HepG2 (cell line): ENCODE results near the gene TMEM240. TPM values are rescaled to one million over a fixed set of nuclear protein-coding genes. Genes with fewer than 3 reads are reported as not detected.
A peak's percentile ranks its signal among the peaks of the same experiment; 100 is the strongest.

ENCODE experiments used
- ATF1 ChIP-seq: IDR thresholded peaks from 2 replicates; pipeline ENCODE4 v1.6.1; 2016; ENCODE audit warnings: mild to moderate bottlenecking, control low read depth
- BCL6 ChIP-seq: IDR thresholded peaks from 2 replicates; pipeline ENCODE4 v1.6.1; 2016; ENCODE audit warnings: missing genetic modification reagents, missing compliant biosample characterization
- CBX1 ChIP-seq: IDR thresholded peaks from one replicate; pipeline ENCODE4 v1.6.1; 2016; ENCODE audit warnings: antibody characterized with exemption, low read depth
- CHD4 ChIP-seq: fragments of 200-600 bp; sonication (generic); IDR thresholded peaks from 2 replicates; pipeline ENCODE4 v1.7.0; 2017; ENCODE audit warnings: mild to moderate bottlenecking, low read length, borderline replicate concordance
- GPN1 ChIP-seq: sonication (generic); formaldehyde crosslinking; IDR thresholded peaks from 2 replicates; pipeline ENCODE4 v1.5.1; 2020; ENCODE audit warnings: missing genetic modification reagents, borderline replicate concordance
- IRX3 ChIP-seq: sonication (generic); formaldehyde crosslinking; IDR thresholded peaks from 2 replicates; pipeline ENCODE4 v1.8.1; 2023; ENCODE audit warnings: mild to moderate bottlenecking, low read depth, missing genetic modification reagents, borderline replicate concordance
- ISL2 ChIP-seq: sonication (generic); formaldehyde crosslinking; IDR thresholded peaks from 2 replicates; pipeline ENCODE4 v1.5.0; 2020; ENCODE audit warnings: missing genetic modification reagents
- MAZ ChIP-seq, 2 experiments: sonication (generic) in 1 of 2; formaldehyde crosslinking in 1 of 2; IDR thresholded peaks; 2 replicates each; pipeline versions ENCODE4 v1.5.0 to v1.6.1; 2012 to 2020; ENCODE audit warnings: low read depth in 2 of 2, mild to moderate bottlenecking in 2 of 2, borderline replicate concordance in 1 of 2, improper control_type of control experiment in 1 of 2, low read length in 1 of 2, missing genetic modification reagents in 1 of 2, moderate library complexity in 1 of 2
- MBD4 ChIP-seq: IDR thresholded peaks from 2 replicates; pipeline ENCODE4 v1.6.1; 2012; ENCODE audit warnings: low read length, inconsistent platforms, borderline replicate concordance
- PAX8 ChIP-seq: sonication (generic); formaldehyde crosslinking; IDR thresholded peaks from 2 replicates; pipeline ENCODE4 v1.8.0; 2022; ENCODE audit warnings: mild to moderate bottlenecking, missing genetic modification reagents, borderline replicate concordance
- POLR2G ChIP-seq: fragments of 200-400 bp; formaldehyde crosslinking; IDR thresholded peaks from 2 replicates; pipeline ENCODE4 v1.6.1; 2018; ENCODE audit warnings: mild to moderate bottlenecking, low read depth, low read length, moderate library complexity
- YEATS2 ChIP-seq: sonication (generic); formaldehyde crosslinking; IDR thresholded peaks from 2 replicates; pipeline ENCODE4 v1.4.0; 2020; ENCODE audit warnings: missing genetic modification reagents, borderline replicate concordance
- ZMYM4 ChIP-seq: sonication (generic); formaldehyde crosslinking; IDR thresholded peaks from 2 replicates; pipeline ENCODE4 v1.8.1; 2023; ENCODE audit warnings: mild to moderate bottlenecking, missing genetic modification reagents
- ZNF234 ChIP-seq: sonication (generic); formaldehyde crosslinking; conservative IDR thresholded peaks from 2 replicates; pipeline ENCODE4 v1.5.1; 2020; ENCODE audit warnings: mild to moderate bottlenecking, missing genetic modification reagents
- ZNF33B ChIP-seq: sonication (generic); formaldehyde crosslinking; IDR thresholded peaks from 2 replicates; pipeline ENCODE4 v1.5.1; 2020; ENCODE audit warnings: mild to moderate bottlenecking, missing genetic modification reagents
- ZNF552 ChIP-seq: sonication (generic); formaldehyde crosslinking; IDR thresholded peaks from 2 replicates; pipeline ENCODE4 v1.9.0; 2022; ENCODE audit warnings: missing genetic modification reagents, mild to moderate bottlenecking, borderline replicate concordance
- ZNF660 ChIP-seq: sonication (generic); formaldehyde crosslinking; IDR thresholded peaks from 2 replicates; pipeline ENCODE4 v1.5.1; 2020; ENCODE audit warnings: mild to moderate bottlenecking, low read depth, missing genetic modification reagents, borderline replicate concordance
- ZNF781 ChIP-seq: sonication (generic); formaldehyde crosslinking; IDR thresholded peaks from 2 replicates; pipeline ENCODE4 v1.5.1; 2020; ENCODE audit warnings: borderline replicate concordance, mild to moderate bottlenecking, missing genetic modification reagents; ENCODE audit errors: not compliant biosample characterization
- ZNF792 ChIP-seq: IDR thresholded peaks from 2 replicates; pipeline ENCODE4 v1.6.1; 2016
- ZSCAN31 ChIP-seq: sonication (generic); formaldehyde crosslinking; IDR thresholded peaks from 2 replicates; pipeline ENCODE4 v1.5.0; 2020; ENCODE audit warnings: low read depth, mild to moderate bottlenecking, missing genetic modification reagents
- polyA plus RNA-seq, 8 experiments: library from polyadenylated mRNA; depleted of rRNA in 3 of 8; stranded (reverse) in 7 of 8; unstranded in 1 of 8; fragments of >200 nt; fragmentation: Illumina TruSeq in 4 of 8; extraction: Trizol in 4 of 8; gene quantifications; 2 replicates each; pipeline versions ENCODE4 v1.2.1 to v1.2.3, GENCODE V29; 2011 to 2016; ENCODE audit warnings: low read depth in 4 of 8, missing spikeins in 1 of 8, mixed read lengths in 1 of 8; ENCODE audit not compliant: insufficient read depth in 1 of 8
- total RNA-seq, 5 experiments: library from RNA; depleted of rRNA; stranded (reverse); fragments of >200 nt; fragmentation: Illumina TruSeq; extraction: Trizol; gene quantifications; 2 replicates each; pipeline ENCODE4 v1.2.3, GENCODE V29; 2016; ENCODE audit warnings: low read depth in 1 of 5
- TF ChIP-seq, protein P1 (sequence below): sonication (generic); formaldehyde crosslinking; conservative IDR thresholded peaks from 2 replicates; pipeline ENCODE4 v1.4.0; 2020; ENCODE audit warnings: mild to moderate bottlenecking, missing genetic modification reagents, moderate library complexity
- TF ChIP-seq, protein P2 (sequence below): sonication (generic); formaldehyde crosslinking; IDR thresholded peaks from 2 replicates; pipeline ENCODE4 v1.4.0; 2020; ENCODE audit warnings: missing genetic modification reagents
- TF ChIP-seq, protein P3 (sequence below): IDR thresholded peaks from 2 replicates; pipeline ENCODE4 v1.6.1; 2016; ENCODE audit warnings: missing genetic modification reagents, missing compliant biosample characterization

Gene TMEM240
- total and polyA plus RNA-seq, 2 of the 13 experiments (the other 11 are each of a cell fraction or from before 2014, with no cell fraction given) = 0.17 TPM; not detected in 1

DNA sequence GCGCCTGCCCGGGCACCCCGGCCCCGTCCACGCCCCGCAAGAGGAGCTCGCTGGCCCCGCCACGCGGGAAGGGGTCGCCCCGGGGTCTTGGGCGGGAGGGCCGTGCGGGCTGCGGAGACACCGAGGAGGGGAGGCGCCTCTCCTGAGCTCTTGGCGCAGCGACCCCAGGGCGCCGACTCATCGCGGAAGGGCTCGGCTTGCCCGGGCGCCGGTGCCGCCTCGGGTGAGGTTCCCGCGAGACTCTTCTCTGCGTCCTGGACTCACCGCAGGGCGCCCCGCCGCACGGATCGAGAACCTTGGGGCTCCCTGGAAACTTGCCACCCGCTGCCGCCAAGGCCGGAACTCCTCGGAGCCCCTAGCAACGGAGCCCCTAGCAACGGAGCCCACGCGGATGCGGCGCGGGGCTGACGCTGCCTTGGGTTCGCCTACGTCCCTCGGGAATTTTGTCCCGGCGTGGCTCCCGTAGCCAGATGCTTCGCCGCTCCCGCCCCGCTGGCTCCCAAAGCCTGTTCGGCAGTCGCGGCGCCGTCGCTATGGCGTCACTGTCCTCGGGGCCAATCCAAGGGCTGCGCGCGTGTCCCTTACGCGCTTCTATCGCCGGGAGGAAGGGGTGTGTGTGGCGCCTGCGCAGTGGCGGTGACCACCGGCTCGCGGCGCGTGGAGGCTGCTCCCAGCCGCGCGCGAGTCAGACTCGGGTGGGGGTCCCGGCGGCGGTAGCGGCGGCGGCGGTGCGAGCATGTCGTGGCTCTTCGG is 28.7 kb downstream of the TMEM240 start, which contains the start of gene ATAD3A (continued):
- TF ChIP-seq CHD4 = no peak
- TF ChIP-seq YEATS2 (CRISPR knock-in tag) = peak; percentile 98
- peak; percentile 68; the same call in 1 of the 2 replicates for TF ChIP-seq ZMYM4 (CRISPR knock-in tag)
- no peak for TF ChIP-seq PAX8
- TF ChIP-seq, protein P1, sequence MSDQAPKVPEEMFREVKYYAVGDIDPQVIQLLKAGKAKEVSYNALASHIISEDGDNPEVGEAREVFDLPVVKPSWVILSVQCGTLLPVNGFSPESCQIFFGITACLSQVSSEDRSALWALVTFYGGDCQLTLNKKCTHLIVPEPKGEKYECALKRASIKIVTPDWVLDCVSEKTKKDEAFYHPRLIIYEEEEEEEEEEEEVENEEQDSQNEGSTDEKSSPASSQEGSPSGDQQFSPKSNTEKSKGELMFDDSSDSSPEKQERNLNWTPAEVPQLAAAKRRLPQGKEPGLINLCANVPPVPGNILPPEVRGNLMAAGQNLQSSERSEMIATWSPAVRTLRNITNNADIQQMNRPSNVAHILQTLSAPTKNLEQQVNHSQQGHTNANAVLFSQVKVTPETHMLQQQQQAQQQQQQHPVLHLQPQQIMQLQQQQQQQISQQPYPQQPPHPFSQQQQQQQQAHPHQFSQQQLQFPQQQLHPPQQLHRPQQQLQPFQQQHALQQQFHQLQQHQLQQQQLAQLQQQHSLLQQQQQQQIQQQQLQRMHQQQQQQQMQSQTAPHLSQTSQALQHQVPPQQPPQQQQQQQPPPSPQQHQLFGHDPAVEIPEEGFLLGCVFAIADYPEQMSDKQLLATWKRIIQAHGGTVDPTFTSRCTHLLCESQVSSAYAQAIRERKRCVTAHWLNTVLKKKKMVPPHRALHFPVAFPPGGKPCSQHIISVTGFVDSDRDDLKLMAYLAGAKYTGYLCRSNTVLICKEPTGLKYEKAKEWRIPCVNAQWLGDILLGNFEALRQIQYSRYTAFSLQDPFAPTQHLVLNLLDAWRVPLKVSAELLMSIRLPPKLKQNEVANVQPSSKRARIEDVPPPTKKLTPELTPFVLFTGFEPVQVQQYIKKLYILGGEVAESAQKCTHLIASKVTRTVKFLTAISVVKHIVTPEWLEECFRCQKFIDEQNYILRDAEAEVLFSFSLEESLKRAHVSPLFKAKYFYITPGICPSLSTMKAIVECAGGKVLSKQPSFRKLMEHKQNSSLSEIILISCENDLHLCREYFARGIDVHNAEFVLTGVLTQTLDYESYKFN (CRISPR knock-in tag) = no peak
- TF ChIP-seq ZNF33B = no peak
- TF ChIP-seq ISL2 (CRISPR knock-in tag) = peak; percentile 65
- peak; percentile 53 for TF ChIP-seq CBX1
- no peak; the same call in 1 of the 2 replicates for TF ChIP-seq POLR2G
- no peak for TF ChIP-seq MAZ (IDR thresholded peaks at IDR 0.05; ENCODE audit: borderline replicate concordance, low read depth, low read length)
- no peak; the same call in none of the 2 replicates for TF ChIP-seq MAZ (CRISPR knock-in tag; IDR thresholded peaks at IDR 0.05; ENCODE audit: low read depth)
- no peak for TF ChIP-seq MBD4
- TF ChIP-seq GPN1 = no peak
- TF ChIP-seq ZSCAN31 = peak; percentile 91
- no peak for TF ChIP-seq IRX3 (CRISPR knock-in tag)
- 0 out of 2 replicates have a peak, but pooled peaks have one; percentile 17 for TF ChIP-seq ZNF552 (CRISPR knock-in tag)
- TF ChIP-seq, protein P2, sequence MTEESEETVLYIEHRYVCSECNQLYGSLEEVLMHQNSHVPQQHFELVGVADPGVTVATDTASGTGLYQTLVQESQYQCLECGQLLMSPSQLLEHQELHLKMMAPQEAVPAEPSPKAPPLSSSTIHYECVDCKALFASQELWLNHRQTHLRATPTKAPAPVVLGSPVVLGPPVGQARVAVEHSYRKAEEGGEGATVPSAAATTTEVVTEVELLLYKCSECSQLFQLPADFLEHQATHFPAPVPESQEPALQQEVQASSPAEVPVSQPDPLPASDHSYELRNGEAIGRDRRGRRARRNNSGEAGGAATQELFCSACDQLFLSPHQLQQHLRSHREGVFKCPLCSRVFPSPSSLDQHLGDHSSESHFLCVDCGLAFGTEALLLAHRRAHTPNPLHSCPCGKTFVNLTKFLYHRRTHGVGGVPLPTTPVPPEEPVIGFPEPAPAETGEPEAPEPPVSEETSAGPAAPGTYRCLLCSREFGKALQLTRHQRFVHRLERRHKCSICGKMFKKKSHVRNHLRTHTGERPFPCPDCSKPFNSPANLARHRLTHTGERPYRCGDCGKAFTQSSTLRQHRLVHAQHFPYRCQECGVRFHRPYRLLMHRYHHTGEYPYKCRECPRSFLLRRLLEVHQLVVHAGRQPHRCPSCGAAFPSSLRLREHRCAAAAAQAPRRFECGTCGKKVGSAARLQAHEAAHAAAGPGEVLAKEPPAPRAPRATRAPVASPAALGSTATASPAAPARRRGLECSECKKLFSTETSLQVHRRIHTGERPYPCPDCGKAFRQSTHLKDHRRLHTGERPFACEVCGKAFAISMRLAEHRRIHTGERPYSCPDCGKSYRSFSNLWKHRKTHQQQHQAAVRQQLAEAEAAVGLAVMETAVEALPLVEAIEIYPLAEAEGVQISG = peak; percentile 88
- peak; percentile 40; the same call in 1 of the 2 replicates for TF ChIP-seq ZNF792 (CRISPR knock-in tag)
- no peak for TF ChIP-seq ZNF660 (CRISPR knock-in tag)
- peak; percentile 96 for TF ChIP-seq ATF1 (CRISPR knock-in tag)
- TF ChIP-seq, protein P3, sequence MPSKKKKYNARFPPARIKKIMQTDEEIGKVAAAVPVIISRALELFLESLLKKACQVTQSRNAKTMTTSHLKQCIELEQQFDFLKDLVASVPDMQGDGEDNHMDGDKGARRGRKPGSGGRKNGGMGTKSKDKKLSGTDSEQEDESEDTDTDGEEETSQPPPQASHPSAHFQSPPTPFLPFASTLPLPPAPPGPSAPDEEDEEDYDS = peak; percentile 78
- no peak for TF ChIP-seq BCL6 (CRISPR knock-in tag)
- TF ChIP-seq ZNF781 = no peak
- TF ChIP-seq ZNF234 (CRISPR knock-in tag) = no peak
